HG03575 (cell line): ENCODE results near the gene FUT9.
"Not testable (repeated sequence)": the region's sequence is repeated elsewhere in the genome, so short reads cannot be mapped to it uniquely, and the experiment has no call there.

ENCODE experiments used
- ATAC-seq: cut with Tn5 transposase; IDR thresholded peaks from one replicate; pipeline ENCODE4 v1.9.1; 2021; ENCODE audit not compliant: unreplicated experiment, insufficient number of reproducible peaks, low FRiP score; ENCODE audit errors: extremely low read depth

Gene FUT9

GRCh38 chr6:96246563-96246962 lies 230.8 kb downstream of the FUT9 start:
- no peak for ATAC-seq

GRCh38 chr6:96249755-96250154 lies 234.0 kb downstream of the FUT9 start:
- ATAC-seq: no peak

GRCh38 chr6:96257751-96258150 lies 242.0 kb downstream of the FUT9 start:
- ATAC-seq: no peak

GRCh38 chr6:96260787-96261430 lies 245.1 kb downstream of the FUT9 start:
- not testable (repeated sequence) for ATAC-seq
